ENCODE results near the gene ZNF28.
"Not testable (repeated sequence)": the region's sequence is repeated elsewhere in the genome, so short reads cannot be mapped to it uniquely, and the experiment has no call there.

The ZNF28 gene

DNA sequence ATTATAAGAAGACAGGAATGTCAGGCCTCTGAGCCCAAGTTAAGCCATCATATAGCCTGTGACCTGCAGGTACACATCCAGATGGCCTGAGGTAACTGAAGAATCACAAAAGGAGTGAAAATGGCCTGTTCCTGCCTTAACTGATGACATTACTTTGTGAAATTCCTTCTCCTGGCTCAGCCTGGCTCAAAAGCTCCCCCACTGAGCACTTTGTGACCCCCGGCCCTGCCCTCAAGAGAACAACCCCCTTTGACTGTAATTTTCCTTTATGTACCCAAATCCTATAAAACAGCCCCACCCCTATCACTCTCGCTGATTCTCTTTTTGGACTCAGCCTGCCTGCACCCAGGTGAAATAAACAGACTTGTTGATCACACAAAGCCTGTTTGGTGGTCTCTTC lies 65.0 kb downstream of the ZNF28 start:
- not testable (repeated sequence) for DNase-seq

DNA sequence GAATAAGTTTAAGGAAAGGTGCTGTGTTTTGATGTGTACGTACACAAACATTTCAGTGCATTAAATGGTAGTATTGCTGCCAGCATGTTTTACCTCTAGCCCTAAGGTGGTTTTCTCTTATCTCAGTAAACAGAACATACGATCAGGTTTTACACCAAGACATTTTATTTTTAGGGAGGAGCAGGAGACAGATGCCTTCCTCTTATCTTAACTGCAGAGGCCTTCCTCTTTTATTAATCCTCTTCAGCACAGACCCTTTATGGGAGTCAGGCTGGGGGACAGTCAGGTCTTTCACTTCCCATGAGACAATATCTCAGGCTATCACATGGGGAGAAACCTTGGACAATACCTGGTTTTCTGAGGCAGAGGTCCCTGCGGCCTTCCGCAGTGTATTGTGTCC lies 71.7 kb downstream of the ZNF28 start:
- no peak for DNase-seq

DNA sequence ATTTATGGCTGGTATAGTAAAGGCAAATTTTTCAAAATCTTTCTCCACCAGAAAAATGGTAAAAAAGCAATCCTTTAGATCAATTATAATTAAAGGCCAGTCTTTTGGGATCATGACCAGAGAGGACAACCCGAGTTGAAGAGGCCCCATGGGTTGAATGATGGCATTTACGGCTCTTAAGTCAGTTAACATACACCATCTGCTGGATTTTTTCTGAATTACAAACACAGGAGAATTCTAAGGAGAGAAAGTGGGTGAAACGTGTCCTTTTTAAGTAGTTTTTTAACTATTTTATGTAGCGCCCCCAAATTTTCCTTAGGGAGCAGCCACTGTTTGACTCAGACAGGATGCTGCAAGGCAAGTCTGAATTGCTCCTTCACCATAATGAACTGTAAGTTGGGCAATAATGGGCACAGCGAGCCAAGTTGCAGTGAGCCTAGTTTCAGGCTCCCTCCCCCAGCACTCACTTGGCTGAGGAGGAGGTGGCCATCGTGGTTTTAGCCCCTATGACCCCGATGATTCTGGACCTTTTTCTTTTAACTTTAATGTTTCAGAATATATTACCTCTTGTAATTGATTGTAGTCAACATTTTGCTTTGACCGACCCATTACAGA lies 73.0 kb downstream of the ZNF28 start:
- DNase-seq = peak; percentile 57
